ENCODE measurements around the gene ARAF.

DNA sequence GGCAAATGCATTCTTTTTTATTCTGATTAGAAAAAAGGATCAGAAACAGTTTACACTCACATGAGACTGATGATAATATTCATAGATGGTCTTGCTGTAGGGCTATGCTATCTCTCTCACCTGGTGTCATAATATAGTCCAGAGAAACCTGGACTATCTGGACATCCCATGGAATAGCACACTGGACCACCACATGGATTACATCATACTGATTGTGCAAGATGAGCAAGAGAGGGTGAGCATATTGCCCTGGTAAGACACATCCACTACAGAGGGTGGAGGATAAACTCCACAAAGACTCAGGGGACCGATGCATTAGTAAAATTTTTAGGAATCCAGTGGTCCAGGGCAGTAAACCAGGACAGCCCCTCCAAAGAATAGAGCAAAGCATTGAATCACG lies 50.5 kb downstream of the ARAF start:
- TF ChIP-seq, protein P1, sequence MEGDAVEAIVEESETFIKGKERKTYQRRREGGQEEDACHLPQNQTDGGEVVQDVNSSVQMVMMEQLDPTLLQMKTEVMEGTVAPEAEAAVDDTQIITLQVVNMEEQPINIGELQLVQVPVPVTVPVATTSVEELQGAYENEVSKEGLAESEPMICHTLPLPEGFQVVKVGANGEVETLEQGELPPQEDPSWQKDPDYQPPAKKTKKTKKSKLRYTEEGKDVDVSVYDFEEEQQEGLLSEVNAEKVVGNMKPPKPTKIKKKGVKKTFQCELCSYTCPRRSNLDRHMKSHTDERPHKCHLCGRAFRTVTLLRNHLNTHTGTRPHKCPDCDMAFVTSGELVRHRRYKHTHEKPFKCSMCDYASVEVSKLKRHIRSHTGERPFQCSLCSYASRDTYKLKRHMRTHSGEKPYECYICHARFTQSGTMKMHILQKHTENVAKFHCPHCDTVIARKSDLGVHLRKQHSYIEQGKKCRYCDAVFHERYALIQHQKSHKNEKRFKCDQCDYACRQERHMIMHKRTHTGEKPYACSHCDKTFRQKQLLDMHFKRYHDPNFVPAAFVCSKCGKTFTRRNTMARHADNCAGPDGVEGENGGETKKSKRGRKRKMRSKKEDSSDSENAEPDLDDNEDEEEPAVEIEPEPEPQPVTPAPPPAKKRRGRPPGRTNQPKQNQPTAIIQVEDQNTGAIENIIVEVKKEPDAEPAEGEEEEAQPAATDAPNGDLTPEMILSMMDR (IDR thresholded peaks at IDR 0.05) = no peak
- TF ChIP-seq POLR2A (IDR thresholded peaks at IDR 0.05) = no peak
